Endothelial cell of umbilical vein (primary cell): Measurements from ENCODE around the gene TMSB10. TPM values are rescaled to one million over a fixed set of nuclear protein-coding genes. Genes with fewer than 3 reads are reported as not detected.
A peak's percentile ranks its signal among the peaks of the same experiment; 100 is the strongest.

ENCODE experiments used
- BruUV-seq: library from RNA; stranded (reverse); fragments of 400-500 nt; replicated peaks from 2 replicates; lab custom pipeline; 2021; lab: Mats Ljungman, UMichigan
- CTCF ChIA-PET: fragments of 300-600, 350-600 bp; sonication (Branson Sonifier 250); formaldehyde crosslinking; loops from one replicate; lab custom pipeline; 2021; ENCODE audit warnings: antibody characterized with exemption, inconsistent platforms; lab: Charles Lee
- POLR2A ChIA-PET: fragments of 300-600, 350-600 bp; sonication (Branson Sonifier 250); formaldehyde crosslinking; loops from one replicate; lab custom pipeline; 2021; ENCODE audit warnings: antibody characterized with exemption, inconsistent platforms; lab: Charles Lee
- DNase-seq: peaks from one replicate; pipeline ENCODE4 v3.0.0-alpha.2; 2011; ENCODE audit warnings: low read depth, low spot score
- FAIRE-seq: peaks from 2 replicates; lab custom pipeline; 2011; peaks lifted over from hg19 to GRCh38; lab: Jason Lieb, UNC
- H2AFZ ChIP-seq: 2 replicates; pipeline ENCODE4 v1.6.0; 2012; ENCODE audit warnings: low read depth, low read length, control low read depth, inconsistent platforms
- H3K27ac ChIP-seq: 2 replicates; pipeline ENCODE4 v1.5.1; 2011; ENCODE audit warnings: low read depth, mild to moderate bottlenecking, control low read depth, low read length, moderate library complexity; ENCODE audit not compliant: insufficient read depth
- H3K27me3 ChIP-seq, 2 experiments: 2 replicates each; pipeline versions ENCODE4 v1.6.0 to v1.6.1; 2011; ENCODE audit warnings: low read length in 2 of 2, mixed read lengths in 1 of 2; ENCODE audit not compliant: control insufficient read depth in 2 of 2, insufficient read depth in 2 of 2
- H3K36me3 ChIP-seq, 2 experiments: 2 replicates in 1 of 2; 3 replicates in 1 of 2; pipeline ENCODE4 v1.5.1; 2011; ENCODE audit warnings: low read length in 2 of 2, mild to moderate bottlenecking in 1 of 2, moderate library complexity in 1 of 2; ENCODE audit not compliant: control insufficient read depth in 2 of 2, insufficient read depth in 2 of 2; ENCODE audit errors: extremely low read depth in 1 of 2
- H3K4me1 ChIP-seq: 3 replicates; pipeline ENCODE4 v1.5.1; 2011; ENCODE audit warnings: mild to moderate bottlenecking, low read length; ENCODE audit not compliant: control insufficient read depth, insufficient read depth; ENCODE audit errors: extremely low read depth
- H3K4me2 ChIP-seq: 2 replicates; pipeline ENCODE4 v1.6.1; 2011; ENCODE audit warnings: low read length, control low read depth, mixed read lengths; ENCODE audit not compliant: insufficient read depth
- H3K4me3 ChIP-seq, 3 experiments: fragments of 200-600 bp in 1 of 3; sonication (generic), shearing (Covaris generic) in 1 of 3; replicated peaks in 1 of 3; 2 replicates each; pipeline ENCODE4 v1.5.1; 2011 to 2016; ENCODE audit warnings: control low read depth in 3 of 3, low read length in 3 of 3, mild to moderate bottlenecking in 2 of 3, inconsistent platforms in 1 of 3, low read depth in 1 of 3, moderate library complexity in 1 of 3; ENCODE audit not compliant: insufficient read depth in 1 of 3
- H3K79me2 ChIP-seq: 2 replicates; pipeline ENCODE4 v1.6.0; 2012; ENCODE audit warnings: low read length, inconsistent platforms; ENCODE audit not compliant: control insufficient read depth, insufficient read depth
- H3K9ac ChIP-seq: replicated peaks from 2 replicates; pipeline ENCODE3; 2011; ENCODE audit warnings: low read length, control low read depth; ENCODE audit not compliant: insufficient read depth; ENCODE audit errors: extremely low read depth
- H3K9me1 ChIP-seq: replicated peaks from 3 replicates; pipeline ENCODE4 v1.6.0; 2011; ENCODE audit warnings: mild to moderate bottlenecking, low read length; ENCODE audit not compliant: control insufficient read depth, insufficient read depth; ENCODE audit errors: extremely low read depth
- H3K9me3 ChIP-seq: replicated peaks from 2 replicates; pipeline ENCODE4 v1.5.1; 2012; ENCODE audit warnings: low read length, inconsistent platforms; ENCODE audit not compliant: control insufficient read depth, insufficient read depth
- H4K20me1 ChIP-seq: replicated peaks from 2 replicates; pipeline ENCODE3; 2011; ENCODE audit warnings: mild to moderate bottlenecking, low read length; ENCODE audit not compliant: control insufficient read depth, insufficient read depth; ENCODE audit errors: extremely low read depth
- CTCF ChIP-seq, 2 donors: IDR thresholded peaks; 1 replicate in 1 of 2; 2 replicates in 1 of 2; pipeline ENCODE4 v1.5.1; 2011; ENCODE audit warnings: low read length in 2 of 2, mild to moderate bottlenecking in 2 of 2, moderate library complexity in 2 of 2, control low read depth in 1 of 2, inconsistent platforms in 1 of 2, low read depth in 1 of 2; ENCODE audit not compliant: insufficient read depth in 1 of 2; ENCODE audit errors: extremely low read depth in 1 of 2
- EZH2 ChIP-seq: IDR thresholded peaks from 2 replicates; pipeline ENCODE4 v1.6.1; 2012; ENCODE audit warnings: borderline replicate concordance, low read depth, mild to moderate bottlenecking, moderate library complexity, low read length, inconsistent platforms; ENCODE audit not compliant: severe bottlenecking
- FOS ChIP-seq: IDR thresholded peaks from 2 replicates; pipeline ENCODE4 v1.6.1; 2011; ENCODE audit warnings: mild to moderate bottlenecking, low read length, moderate library complexity, borderline replicate concordance; ENCODE audit not compliant: insufficient read depth
- GATA2 ChIP-seq: IDR thresholded peaks from 2 replicates; pipeline ENCODE4 v1.7.0; 2011; ENCODE audit warnings: low read depth, mild to moderate bottlenecking, moderate library complexity, mixed read lengths, low read length; ENCODE audit not compliant: insufficient read length, insufficient read depth
- JUN ChIP-seq: IDR thresholded peaks from 2 replicates; pipeline ENCODE4 v1.6.1; 2011; ENCODE audit warnings: borderline replicate concordance, low read depth; ENCODE audit not compliant: insufficient read length, insufficient read depth
- MYC ChIP-seq: IDR thresholded peaks from one replicate; pipeline ENCODE4 v1.6.1; 2011; ENCODE audit warnings: mild to moderate bottlenecking, low read depth, low read length
- POLR2A ChIP-seq: IDR thresholded peaks from 2 replicates; pipeline ENCODE4 v1.6.1; 2012; ENCODE audit warnings: low read depth, mild to moderate bottlenecking, control low read depth, low read length
- POLR2AphosphoS5 ChIP-seq: IDR thresholded peaks from 2 replicates; pipeline ENCODE4 v1.6.1; 2012; ENCODE audit warnings: low read depth, mild to moderate bottlenecking, control low read depth, low read length, moderate library complexity; ENCODE audit not compliant: insufficient read depth
- dilution Hi-C: fragments of 300-500 bp; cut with MboI; formaldehyde crosslinking; loops from one replicate; pipeline ENCODE4 v1.15.0; 2019; ENCODE audit warnings: low sequenced_read_pairs; ENCODE audit not compliant: extremely low pct_ligation_motif_present
- intact Hi-C: fragments of 100-400 bp; cut with micrococcal nuclease; formaldehyde crosslinking; loops from one replicate; pipeline ENCODE4 v1.10.0; 2022
- polyA plus RNA-seq, 4 experiments: library from polyadenylated mRNA; depleted of rRNA in 3 of 4; stranded (reverse) in 3 of 4; unstranded in 1 of 4; fragments of >200 nt; gene quantifications; 2 replicates each; pipeline versions ENCODE4 v1.2.1 to v1.2.3, GENCODE V29; 2011 to 2012; ENCODE audit warnings: missing spikeins in 1 of 4
- total RNA-seq: library from RNA; stranded (reverse); gene quantifications from 2 replicates; pipeline ENCODE4 v1.2.3, GENCODE V29; 2021
- TF ChIP-seq, protein P1 (sequence below): IDR thresholded peaks from 2 replicates; pipeline ENCODE4 v1.6.1; 2011; ENCODE audit not compliant: insufficient read depth, insufficient read length

TMSB10 gene
- total and polyA plus RNA-seq, 2 donors (not counting 3 experiments of a cell fraction or from before 2014, with no cell fraction given) = 2,774 to 4,015 TPM

DNA sequence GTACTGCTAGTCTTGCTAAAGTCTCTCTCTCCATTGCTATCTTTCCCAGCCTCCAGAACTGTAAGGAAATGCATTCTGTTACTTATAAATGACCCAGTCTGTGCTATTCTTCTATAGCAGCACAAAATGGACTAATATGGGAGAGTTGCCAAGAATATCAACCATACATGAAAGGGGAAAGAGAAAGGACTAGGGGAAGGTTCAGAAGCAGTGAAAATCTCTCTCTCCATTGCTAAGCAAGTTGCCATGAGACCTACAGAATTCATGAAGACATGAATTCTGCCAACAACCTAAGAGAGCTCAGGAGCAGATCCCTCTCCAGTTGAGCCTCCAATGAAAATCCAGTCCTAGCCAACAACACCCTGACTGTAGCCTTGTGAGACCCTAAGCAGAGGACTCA lies 21.0 kb upstream of the TMSB10 start:
- no peak overlapping the region for H3K9ac ChIP-seq
- H3K4me3 ChIP-seq = no peak overlapping the region
- no peaks in the 10 kb centered on the region for H4K20me1 ChIP-seq
- peaks cover 16% of the 10 kb centered on the region for H3K4me1 ChIP-seq
- ChIA-PET POLR2A (no interaction called here), CTCF (interaction anchor here (1.0 kb wide), 1 partner anchor 10 kb away, joined by 3 read pairs; no protein-coding TSS in a partner anchor)
- no peaks in the 10 kb centered on the region for H3K79me2 ChIP-seq
- no peak overlapping the region for H3K27ac ChIP-seq
- H2AFZ ChIP-seq = no peak overlapping the region
- H3K36me3 ChIP-seq = no peaks in the 10 kb centered on the region
- TF ChIP-seq FOS (no peak), MYC (no peak), JUN (no peak), EZH2 (no peak), POLR2A (no peak), POLR2AphosphoS5 (no peak), GATA2 (no peak), CTCF (IDR thresholded peaks at IDR 0.05; ENCODE audit: extremely low read depth in 1 of 2, insufficient read depth in 1 of 2, low read depth in 1 of 2, low read length in 2 of 2) (no peak)
- TF ChIP-seq, protein P1, sequence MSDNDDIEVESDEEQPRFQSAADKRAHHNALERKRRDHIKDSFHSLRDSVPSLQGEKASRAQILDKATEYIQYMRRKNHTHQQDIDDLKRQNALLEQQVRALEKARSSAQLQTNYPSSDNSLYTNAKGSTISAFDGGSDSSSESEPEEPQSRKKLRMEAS = no peak
- DNase-seq (peak; percentile 57), FAIRE-seq (no peak)
- dilution Hi-C loops (no loop called here), intact Hi-C loops (loop anchor here (5.0 kb wide), 2 partner anchors 242 to 427 kb away; partner anchors contain the start of gene SUCLG1)
- peaks cover 23 to 24% of the 10 kb centered on the region in 2 experiments for H3K27me3 ChIP-seq
- no peaks in the 10 kb centered on the region for H3K9me3 ChIP-seq
- no TSS peak for BruUV-seq
- H3K9me1 ChIP-seq = no peaks in the 10 kb centered on the region
- no peak overlapping the region for H3K4me2 ChIP-seq
